ENCODE data around the gene UBE3B.

UBE3B gene

DNA sequence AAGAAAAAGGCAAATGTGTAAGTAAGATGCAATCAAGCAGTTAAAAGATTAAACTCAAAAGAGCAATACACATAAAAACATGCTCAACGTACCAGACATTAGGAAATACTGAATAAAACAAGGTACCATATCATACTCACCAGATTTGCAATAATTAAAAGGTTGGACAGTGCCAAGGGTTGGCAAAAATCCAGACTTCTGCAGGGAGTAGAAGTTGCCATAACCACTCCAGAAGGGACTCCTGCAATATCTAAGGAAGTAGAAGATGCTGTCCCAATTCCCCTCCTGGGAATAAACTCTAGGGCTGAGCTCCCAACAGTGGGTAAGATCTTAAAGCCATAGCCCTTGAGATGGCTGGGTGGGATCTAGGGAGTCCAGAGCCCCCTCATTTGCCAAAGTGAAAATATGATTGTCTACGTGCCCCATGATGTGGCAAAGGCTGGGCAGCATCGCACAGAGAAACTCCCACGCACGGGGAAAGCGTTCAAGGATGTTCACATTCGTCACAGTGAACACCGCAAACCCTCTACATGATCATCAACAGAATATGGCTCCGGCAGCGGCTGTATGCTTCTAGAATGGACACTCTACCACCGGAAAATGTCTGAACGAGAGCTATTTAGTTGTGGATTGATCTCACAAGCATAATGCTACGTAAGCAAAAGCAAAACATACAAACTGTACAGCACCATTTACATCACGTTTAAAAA lies 12.6 kb upstream of the UBE3B start:
- DNase-seq (ENCODE audit: low read depth in 1 of 2, low spot score in 1 of 2) = no peak
- Histone ChIP-seq H3K27ac (replicated peaks) (no peak overlapping the region), H3K27me3 (ENCODE audit: insufficient read depth, poor library complexity, severe bottlenecking) (no peaks in the 10 kb centered on the region), H3K4me3 (replicated peaks; ENCODE audit: insufficient read depth, low read length) (no peak overlapping the region)
- TF ChIP-seq SPI1 (IDR thresholded peaks at IDR 0.05; ENCODE audit: borderline replicate concordance, low read depth) (no peak), GABPA (IDR thresholded peaks at IDR 0.05; ENCODE audit: low read depth) (no peak), POLR2AphosphoS5 (IDR thresholded peaks at IDR 0.05; ENCODE audit: low read depth) (no peak)
- TF ChIP-seq, protein P1, sequence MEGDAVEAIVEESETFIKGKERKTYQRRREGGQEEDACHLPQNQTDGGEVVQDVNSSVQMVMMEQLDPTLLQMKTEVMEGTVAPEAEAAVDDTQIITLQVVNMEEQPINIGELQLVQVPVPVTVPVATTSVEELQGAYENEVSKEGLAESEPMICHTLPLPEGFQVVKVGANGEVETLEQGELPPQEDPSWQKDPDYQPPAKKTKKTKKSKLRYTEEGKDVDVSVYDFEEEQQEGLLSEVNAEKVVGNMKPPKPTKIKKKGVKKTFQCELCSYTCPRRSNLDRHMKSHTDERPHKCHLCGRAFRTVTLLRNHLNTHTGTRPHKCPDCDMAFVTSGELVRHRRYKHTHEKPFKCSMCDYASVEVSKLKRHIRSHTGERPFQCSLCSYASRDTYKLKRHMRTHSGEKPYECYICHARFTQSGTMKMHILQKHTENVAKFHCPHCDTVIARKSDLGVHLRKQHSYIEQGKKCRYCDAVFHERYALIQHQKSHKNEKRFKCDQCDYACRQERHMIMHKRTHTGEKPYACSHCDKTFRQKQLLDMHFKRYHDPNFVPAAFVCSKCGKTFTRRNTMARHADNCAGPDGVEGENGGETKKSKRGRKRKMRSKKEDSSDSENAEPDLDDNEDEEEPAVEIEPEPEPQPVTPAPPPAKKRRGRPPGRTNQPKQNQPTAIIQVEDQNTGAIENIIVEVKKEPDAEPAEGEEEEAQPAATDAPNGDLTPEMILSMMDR (IDR thresholded peaks at IDR 0.05; ENCODE audit: insufficient read depth, low read length) = no peak
- TF ChIP-seq, protein P2, sequence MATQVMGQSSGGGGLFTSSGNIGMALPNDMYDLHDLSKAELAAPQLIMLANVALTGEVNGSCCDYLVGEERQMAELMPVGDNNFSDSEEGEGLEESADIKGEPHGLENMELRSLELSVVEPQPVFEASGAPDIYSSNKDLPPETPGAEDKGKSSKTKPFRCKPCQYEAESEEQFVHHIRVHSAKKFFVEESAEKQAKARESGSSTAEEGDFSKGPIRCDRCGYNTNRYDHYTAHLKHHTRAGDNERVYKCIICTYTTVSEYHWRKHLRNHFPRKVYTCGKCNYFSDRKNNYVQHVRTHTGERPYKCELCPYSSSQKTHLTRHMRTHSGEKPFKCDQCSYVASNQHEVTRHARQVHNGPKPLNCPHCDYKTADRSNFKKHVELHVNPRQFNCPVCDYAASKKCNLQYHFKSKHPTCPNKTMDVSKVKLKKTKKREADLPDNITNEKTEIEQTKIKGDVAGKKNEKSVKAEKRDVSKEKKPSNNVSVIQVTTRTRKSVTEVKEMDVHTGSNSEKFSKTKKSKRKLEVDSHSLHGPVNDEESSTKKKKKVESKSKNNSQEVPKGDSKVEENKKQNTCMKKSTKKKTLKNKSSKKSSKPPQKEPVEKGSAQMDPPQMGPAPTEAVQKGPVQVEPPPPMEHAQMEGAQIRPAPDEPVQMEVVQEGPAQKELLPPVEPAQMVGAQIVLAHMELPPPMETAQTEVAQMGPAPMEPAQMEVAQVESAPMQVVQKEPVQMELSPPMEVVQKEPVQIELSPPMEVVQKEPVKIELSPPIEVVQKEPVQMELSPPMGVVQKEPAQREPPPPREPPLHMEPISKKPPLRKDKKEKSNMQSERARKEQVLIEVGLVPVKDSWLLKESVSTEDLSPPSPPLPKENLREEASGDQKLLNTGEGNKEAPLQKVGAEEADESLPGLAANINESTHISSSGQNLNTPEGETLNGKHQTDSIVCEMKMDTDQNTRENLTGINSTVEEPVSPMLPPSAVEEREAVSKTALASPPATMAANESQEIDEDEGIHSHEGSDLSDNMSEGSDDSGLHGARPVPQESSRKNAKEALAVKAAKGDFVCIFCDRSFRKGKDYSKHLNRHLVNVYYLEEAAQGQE (IDR thresholded peaks at IDR 0.05; ENCODE audit: insufficient replicate concordance, low read depth) = no peak

DNA sequence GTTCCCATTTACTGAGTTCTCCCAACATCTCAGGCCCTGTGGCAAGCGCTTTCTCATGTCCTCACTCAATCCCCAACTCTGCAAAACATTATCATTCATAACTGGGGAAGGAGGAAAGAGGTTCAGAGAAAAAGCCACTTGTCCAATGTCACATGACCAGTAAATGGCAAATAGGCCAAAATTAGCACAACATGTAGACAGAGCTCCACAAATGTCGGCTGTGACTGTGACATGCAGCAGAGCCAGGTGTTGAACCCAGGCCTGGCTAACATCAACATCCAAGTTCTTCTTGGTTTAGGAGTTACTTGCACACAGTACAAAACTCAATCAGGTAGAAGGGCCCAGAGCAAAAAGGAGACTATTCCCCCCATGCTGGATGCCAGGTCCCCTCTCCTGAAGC lies 11.1 kb upstream of the UBE3B start:
- H3K4me3 ChIP-seq (replicated peaks; ENCODE audit: insufficient read depth, low read length) = no peak overlapping the region
- H3K27ac ChIP-seq (replicated peaks) = no peak overlapping the region
- TF ChIP-seq, protein P2 (IDR thresholded peaks at IDR 0.05; ENCODE audit: insufficient replicate concordance, low read depth) = no peak
- TF ChIP-seq POLR2AphosphoS5 (IDR thresholded peaks at IDR 0.05; ENCODE audit: low read depth) (no peak), SPI1 (IDR thresholded peaks at IDR 0.05; ENCODE audit: borderline replicate concordance, low read depth) (no peak)
- DNase-seq (ENCODE audit: low read depth in 1 of 2, low spot score in 1 of 2) = no peak
- H3K27me3 ChIP-seq (ENCODE audit: insufficient read depth, poor library complexity, severe bottlenecking) = no peaks in the 10 kb centered on the region

DNA sequence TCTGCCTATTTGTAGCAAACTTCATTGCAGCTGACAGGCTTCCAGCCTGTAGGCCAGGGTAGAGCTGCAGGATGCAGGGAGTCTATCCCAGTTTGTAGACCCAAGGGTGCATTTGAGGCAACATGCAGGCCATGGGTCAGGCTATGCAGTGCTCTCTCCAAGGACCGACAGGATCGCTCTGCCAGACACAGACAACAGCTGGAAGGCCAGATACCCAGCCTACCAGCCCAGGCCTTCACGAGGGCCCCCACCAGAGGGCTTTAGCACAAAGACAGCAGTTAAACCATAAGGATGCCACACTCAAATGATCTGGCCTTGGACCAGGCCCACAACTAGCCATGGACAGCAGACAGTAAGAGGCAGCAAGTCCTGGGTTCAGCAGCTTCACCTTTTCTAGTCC lies 10.6 kb upstream of the UBE3B start:
- DNase-seq (ENCODE audit: low read depth in 1 of 2, low spot score in 1 of 2) = no peak
- Histone ChIP-seq H3K27me3 (ENCODE audit: insufficient read depth, poor library complexity, severe bottlenecking) (no peaks in the 10 kb centered on the region), H3K27ac (replicated peaks) (no peak overlapping the region), H3K4me3 (replicated peaks; ENCODE audit: insufficient read depth, low read length) (no peak overlapping the region)
- TF ChIP-seq, protein P1 (IDR thresholded peaks at IDR 0.05; ENCODE audit: insufficient read depth, low read length) = no peak
- TF ChIP-seq POLR2AphosphoS5 (IDR thresholded peaks at IDR 0.05; ENCODE audit: low read depth) (no peak), GABPA (IDR thresholded peaks at IDR 0.05; ENCODE audit: low read depth) (no peak), SPI1 (IDR thresholded peaks at IDR 0.05; ENCODE audit: borderline replicate concordance, low read depth) (no peak)
- TF ChIP-seq, protein P2 (IDR thresholded peaks at IDR 0.05; ENCODE audit: insufficient replicate concordance, low read depth) = no peak
